Dermis microvascular lymphatic vessel endothelial cell (primary cell): ENCODE data around the gene PRPF40B. TPM values are rescaled to one million over a fixed set of nuclear protein-coding genes. Genes with fewer than 3 reads are reported as not detected.

Experiments used
- DNase-seq, 2 donors: peaks; one replicate each; pipeline versions ENCODE4 v3.0.0 to v3.0.0-alpha.2; 2010; ENCODE audit warnings: low read depth in 2 of 2
- total RNA-seq: library from RNA; depleted of rRNA; stranded (reverse); fragments of >200 nt; gene quantifications from 2 replicates; pipeline ENCODE4 v1.2.1, GENCODE V29; 2014

The PRPF40B gene
- total RNA-seq, 1 donor from 2014 or later: 1.8 TPM

DNA sequence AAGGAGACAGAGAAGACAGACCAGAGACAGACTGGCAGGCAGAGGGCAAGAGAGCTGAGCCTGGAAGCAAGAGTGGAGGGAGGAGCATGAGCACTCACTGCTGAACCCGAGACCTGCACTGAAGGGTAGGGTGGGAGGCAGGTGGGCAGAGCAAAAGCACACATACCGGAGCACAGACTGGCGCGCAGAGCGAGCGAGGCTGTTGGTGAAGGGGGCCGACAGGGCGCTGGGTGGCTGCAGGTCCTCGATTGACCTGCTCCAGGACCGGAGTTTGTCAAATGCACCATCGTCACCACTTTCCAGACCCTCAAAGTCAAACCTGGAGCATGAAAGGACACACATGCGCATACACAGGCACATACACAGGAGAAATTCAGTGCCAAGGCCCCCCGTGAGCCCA is 34.9 kb downstream of the PRPF40B start:
- no peak for DNase-seq

DNA sequence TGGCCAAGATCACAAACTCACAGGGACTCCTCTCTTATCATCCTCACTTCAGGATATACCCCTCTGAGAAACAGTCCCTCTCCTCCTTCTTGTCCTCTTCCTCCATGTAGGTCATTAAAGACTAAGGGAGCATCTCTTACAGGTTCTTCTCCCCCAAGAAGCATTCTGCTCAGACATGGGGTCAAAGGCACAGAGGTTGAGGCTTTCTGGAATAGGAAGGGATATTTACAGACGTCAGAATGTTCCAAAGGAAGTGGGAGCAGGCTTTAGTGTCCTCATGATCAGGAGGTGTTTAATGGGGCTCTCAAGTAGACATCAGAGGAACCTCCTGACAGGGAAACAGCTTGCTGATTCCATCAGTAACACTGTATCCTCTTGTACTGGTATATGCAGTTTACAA is 36.4 kb downstream of the PRPF40B start:
- DNase-seq: no peak

DNA sequence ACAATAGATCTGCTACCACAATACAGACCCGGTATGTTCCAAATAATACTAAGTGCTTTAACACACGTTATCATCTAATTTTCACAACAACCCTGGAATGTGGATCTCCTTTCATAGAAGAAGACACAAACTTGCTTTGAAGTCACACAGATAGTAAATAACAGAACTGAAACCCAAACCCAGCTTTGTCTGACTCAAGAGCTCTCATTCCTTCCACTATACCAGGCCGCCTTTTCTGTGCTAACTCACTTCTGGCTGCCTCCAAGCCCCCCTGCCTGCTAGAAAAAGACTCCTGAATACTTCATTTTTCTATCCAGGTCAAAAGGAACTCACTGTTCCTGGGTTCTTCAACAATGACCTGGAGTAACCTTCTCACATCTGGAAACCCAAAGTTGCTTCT is 37.8 kb downstream of the PRPF40B start:
- no peak for DNase-seq

DNA sequence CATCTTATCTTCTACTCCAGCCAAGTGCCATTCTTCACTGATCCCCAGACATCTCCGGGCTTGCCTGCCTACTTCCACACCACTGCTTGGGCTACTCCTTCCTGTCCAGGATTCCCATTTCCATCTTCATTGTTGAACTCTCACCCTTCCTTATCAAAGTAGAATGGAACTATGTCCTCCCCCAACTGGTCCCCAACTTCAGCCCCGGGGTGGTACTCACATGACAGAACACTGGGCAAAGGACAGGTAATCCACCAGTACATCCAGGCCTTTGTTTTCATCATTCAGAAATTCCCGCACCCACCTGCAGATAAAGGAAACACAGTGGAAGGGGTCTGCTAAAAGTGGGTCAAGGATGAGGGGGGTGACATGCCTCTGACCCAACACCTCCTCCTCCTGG is 38.4 kb downstream of the PRPF40B start:
- no peak for DNase-seq

DNA sequence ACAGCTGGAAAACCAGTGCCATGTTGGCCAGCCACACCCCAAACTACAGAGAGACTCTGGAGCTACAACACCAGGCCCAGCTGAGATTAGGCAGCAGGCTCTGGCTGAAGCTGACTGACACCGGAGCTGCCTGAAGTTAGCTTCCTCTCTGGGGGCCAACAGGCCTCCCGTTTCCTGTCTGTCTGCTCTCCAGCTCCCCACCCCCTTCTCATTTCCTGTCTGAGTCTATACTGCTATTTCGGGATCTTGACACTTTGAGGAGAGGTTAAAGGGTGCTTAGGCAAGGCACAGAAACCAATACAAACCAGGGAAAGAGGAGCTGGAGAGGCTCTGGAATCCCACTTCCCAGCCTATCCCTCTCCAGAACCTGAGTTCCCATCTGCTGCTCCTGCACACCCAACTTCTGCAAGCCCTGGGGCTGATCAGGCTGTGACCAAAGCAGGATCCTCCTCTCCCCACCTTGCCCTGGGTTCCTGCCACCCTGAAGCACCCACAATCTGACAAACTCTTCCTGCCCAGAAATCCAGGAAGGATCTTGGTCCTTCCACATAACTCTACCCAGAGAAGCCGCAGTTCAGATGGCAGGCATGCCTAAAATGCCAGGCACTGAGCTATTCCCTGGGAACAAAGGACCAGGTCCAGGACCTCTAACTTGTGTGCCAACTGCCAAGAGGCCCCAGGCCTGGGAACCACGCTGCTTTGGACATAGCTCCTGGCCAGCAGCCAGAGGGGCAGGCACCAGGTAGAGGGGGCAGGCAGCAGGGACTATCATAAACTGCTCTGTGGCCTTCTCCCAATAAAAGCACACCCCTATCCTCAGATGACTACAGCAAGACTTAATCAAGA is 39.9 kb downstream of the PRPF40B start:
- DNase-seq: peak; percentile 91 to 98

DNA sequence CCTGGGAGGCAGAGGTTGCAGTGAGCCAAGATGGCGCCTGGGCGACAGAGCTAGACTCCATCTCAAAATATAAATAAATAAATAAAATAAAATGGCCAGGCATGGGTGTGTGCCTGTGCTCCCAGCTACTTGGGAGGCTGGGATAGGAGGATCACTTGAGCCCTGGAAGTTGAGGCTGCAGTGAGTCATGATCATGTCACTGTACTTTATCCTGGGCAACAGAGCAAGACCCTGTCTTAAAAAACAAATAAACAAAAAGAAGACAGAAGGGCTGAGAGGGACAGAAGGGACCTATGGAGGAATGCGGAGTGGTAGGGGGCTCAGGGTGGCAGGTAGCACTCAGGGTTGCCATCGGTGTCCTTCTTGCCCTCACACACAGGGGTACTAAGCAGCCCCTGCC is 40.8 kb downstream of the PRPF40B start:
- DNase-seq: no peak

DNA sequence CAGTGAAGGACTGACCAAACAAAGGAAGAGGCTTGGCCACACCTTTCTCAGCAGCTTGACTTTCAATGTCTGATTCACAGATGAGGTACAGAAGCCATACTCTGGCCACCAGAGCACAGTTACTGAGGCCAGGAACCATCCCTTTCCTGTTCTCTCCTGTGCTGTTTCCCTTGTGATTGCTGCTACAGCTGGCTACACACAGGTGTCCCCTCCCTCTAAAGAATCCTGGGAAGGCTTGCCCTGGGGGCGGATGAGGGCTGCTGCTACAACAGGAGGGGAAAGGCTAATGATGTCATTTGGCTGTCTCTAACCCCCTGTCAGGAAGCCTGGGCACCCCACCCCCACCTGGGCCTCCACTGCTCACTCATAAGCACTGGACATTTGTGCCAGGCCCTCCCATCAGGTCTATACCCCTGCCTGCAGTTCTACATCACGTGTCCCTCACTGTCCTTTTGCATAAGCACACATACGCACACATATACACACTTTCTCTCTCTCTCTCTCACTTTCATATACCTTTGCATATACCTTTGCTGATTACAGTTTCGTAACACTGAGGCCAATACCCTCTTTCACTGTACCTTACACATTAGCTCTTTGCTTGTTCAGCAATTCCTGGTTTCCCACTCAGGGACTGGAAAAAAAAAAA is 41.4 kb downstream of the PRPF40B start:
- DNase-seq: peak; percentile 95 to 98

DNA sequence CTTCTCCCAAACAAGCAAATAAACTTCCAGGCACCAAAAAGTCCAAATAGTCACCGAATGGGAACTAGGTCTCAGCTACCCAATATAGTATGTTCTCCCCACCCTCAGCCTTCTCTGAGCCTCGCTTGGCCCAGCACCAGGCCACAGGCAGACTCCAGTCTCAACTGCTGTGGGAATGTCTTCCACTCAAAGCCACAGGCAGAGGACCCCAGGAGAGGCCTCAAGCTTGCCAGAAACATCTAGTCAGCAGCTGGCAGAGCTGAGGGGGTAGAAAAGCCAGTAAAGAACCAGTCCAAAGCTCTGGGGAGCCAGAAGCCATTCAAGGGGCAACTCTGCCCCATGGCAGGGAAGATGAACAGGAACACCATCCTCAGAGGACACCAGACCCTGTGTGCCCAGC is 42.0 kb downstream of the PRPF40B start:
- DNase-seq: no peak

DNA sequence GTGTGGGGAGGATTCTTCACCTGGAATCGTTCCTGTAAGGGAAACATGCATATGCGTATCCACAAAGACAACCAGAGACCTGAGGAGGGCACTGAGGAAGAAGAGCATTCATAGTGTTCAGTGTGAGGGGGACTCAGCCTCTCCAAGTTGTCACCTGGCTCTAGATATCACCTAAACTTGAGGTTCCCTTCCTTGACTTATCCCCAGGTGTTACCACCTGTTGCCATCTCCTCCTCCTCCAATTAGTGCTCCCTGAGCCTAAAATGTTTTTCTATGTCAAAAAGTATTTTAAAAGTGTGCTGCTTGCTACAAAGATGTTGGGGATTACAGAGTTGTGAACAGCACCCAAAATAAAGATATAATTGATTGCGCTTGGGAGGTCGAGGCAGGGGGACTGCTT is 42.8 kb downstream of the PRPF40B start:
- no peak for DNase-seq

DNA sequence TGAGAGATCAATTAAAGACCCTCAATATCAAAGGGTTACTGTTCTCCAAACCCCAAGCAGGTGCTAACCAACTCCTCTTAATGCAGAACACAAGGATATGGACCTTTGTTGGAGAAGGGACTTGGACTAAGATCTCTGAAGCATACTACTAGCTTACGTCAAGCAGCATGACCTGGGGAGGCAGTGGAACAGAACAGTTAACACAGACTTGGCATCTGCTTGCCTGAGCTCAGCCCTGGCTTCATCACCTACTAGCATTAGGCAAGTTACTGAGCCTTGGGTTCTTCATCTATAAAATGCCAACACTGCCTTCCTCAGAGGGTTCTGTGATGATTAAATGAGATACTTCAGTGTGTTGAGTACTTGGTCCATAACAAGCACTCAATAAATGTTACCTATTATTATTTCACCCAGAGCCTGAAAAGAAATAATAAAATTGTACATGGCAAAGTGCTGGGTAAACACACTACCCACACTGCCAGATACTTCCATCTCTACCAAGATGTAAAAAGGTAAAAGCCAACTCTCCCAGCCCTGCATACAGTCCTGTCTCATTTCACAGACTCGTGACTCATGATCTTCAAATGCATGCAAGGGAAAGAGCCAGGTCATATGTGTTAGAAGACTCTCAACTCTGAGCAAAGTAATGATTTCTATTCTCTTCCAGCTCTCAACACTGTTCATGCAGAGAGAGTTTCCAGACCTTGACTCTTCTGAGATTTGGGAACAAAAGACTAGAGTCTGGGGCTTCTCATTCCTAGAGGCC is 44.1 kb downstream of the PRPF40B start:
- no peak for DNase-seq

DNA sequence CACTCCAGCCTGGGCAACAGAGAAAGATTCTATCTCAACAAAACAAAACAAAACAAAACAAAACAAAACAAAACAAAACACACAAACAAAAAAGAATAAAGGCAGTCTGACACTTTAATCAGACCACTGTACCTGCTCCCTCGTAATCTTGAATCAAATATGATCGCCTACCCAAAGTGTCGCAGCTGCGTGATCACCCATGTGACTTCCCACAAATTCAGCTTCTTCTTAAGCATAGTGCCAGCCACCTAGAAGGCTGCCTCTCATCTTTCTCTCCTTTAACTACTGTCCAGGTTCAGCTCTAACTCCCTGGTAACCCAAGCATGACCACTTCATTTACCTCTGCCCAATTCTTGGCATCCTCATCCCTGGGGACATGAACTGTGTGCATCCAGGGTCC is 46.4 kb downstream of the PRPF40B start:
- no peak for DNase-seq

DNA sequence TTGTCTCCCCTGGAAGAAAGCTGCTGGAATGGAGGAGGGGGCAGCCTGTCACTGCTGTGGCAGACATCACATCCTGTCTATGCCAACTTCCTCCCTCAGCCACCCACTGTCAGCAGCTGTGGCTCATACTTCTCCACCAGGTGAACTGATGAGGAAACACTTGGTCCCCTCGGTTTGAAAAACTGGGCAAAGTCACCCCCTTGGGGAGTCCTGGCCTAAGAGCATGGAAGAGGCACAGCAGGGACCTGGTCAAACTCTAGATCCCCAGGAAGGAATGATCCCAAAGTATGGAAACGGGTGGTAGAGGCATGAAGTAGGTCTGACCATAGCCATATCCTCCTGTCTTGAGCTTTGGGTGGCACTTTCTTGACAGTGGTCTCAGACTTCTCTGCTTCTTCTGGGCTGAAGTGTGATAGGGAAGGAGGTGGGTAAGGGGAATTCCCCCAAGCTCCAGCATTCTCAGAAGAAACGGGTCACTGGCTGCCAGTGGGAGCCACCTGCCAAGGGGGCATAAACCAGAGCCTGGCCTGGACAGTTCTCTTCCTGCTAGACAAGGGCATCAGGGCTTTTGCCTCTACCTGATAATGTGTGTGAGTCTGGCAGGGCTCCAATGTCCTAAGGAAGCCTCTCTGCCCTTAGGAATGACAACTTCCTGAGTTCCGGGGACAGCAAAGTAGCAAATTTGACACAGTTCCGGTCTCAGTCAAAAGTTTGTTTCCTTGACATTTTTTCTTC is 47.8 kb downstream of the PRPF40B start:
- DNase-seq: peak in 1 of 2 donors; percentile 45

DNA sequence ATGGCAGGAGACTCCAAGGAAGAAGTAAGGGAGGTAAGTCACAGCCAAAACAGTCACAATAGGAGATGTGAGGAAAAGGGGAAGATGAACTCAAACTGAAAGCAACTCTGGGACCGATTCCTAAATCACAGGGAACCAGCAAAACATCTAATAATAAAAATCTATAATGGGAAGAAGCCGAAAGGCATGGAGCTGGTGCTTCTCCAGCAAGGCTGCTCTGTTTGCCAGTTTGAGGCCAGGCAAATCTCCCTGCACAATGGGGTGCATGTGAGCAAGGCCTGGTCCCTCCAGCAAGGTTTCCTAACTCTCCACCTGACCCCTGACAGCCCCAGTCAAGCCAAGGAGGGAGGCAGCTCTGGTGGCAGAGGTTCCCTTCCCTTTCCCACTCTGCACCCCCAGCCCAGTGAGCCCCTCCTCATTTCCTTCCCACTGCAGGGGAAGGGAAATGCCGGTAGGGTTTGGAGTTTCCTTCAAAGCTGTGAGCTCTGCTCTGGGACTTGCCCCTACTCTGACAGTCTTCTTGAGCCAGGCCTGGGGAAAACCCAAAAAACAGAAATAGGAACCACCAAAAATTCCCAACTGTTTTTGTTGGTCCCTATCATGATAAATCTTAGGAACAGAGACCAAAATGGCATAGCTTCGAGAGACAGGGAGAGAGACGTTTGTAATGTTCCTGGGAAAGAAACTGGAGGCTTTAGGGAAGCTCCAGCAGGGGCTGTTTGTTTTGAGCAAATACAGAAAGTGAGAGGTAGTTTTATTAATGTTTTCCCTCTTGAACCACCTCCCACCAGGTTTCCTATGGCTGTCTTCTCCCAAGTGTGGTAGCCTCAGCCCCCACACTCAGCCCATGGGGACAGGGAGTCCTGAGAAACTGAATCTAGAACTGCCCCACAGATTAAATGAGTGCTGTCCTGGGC is 49.2 kb downstream of the PRPF40B start:
- peak in 1 of 2 donors; percentile 23 for DNase-seq

DNA sequence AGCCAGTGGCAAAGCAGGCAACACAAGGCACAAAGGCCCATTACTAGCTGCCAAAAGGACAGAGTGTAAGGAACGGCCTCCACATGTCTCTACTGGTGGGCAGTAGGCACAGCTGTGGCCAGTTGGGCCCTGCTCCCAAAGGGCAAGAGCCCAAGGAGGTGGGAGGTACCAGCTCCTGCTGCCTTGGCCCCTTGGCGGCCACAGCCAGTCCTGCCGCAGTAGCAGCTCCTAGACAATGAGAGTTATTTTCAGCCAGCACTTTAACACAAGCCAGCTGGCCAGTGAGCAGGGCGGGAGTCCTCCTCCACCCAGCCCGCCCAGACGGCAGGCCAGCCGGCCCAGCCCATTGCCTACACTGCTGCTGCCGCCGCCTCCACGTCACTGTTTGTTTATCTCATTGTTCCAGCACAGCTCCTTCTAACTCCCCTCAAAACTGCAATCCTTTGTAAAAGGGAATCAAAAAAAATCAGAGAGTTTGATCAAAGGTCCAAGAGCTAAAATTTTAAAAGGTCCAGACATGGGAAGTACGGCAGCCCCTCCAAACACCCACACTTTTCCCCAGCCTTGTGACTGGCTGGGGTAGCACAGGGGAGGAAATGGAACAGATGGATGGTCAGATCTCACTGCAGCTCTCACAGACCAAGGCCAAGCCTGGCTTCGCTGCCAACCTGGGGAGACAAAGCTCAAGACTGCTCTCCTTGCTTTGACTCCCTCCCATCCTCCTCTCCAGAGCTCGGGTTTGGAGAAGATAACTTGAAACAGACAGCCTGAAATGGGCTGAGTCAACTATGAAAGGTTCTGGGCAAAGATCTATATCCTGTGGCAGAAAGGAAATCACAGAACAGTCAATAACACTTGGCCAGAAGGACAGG is 50.3 kb downstream of the PRPF40B start:
- DNase-seq: peak; percentile 73 to 97

DNA sequence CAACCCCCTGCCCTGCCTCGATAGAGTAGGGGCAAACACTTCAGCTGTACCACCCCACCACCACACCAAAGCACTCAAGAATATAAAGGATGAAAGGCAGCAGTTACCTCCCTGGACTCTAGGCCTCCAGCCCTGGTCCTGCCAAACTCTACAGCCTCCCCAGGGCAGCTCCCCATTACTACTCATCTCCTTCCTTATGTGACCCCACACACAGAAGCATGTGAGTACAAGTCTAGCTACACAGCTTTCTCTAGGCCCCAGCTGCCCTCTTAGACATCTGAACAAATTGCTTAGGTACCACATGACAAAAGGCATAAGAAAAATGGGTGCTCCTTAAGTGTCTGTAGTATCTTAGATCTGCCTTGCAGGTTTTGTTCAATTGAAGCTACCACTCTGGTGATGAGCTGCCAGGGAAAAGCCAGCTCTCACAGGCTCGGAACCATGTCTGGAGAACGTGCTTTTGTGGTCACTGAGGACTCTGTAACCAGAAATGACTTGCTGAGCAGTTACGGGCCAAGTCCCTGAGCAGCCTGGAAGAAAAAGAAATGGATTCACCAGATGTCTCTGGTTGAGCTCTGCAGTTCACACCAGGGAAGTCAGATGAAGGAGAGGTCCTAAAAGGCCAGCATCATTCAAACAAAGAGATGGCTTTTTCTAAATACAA is 51.1 kb downstream of the PRPF40B start:
- DNase-seq: no peak

DNA sequence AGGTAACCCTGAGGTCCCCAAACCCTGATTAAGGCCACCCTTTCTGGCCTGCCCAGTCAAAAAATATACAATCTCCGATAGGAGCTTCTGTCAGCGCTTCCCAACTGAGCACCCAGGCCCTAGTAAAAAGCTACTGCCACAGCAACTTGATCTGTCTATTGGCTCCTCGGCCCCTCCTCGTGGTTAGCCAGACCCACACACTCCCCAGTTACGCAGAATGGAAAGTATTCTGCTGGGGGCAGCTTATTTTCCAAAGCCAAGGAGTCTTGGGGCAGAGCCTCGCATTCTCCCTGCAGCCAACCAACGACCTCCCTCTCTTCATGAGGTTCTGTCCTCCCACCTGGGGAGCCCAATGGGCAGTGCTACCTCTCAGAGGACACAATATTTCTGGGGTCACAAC is 51.8 kb downstream of the PRPF40B start:
- no peak for DNase-seq

DNA sequence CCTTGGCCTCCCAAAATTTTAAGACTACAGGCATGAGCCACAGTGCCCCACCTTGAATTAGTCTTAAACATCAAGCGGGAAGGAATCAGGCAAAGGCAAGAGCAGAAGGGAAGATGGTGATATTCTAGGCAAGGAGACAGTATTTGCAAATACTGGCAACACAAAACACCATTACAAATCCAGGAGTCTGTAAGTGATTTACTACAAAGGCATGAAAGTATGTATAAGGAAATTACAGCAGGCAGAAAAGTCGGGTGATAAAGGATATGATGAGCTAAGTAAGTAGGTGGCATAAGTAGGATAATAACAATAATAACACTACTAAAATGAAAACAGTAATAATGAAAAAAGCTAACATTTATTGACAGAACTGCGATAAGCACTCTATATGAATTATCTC is 55.4 kb downstream of the PRPF40B start:
- DNase-seq: no peak

DNA sequence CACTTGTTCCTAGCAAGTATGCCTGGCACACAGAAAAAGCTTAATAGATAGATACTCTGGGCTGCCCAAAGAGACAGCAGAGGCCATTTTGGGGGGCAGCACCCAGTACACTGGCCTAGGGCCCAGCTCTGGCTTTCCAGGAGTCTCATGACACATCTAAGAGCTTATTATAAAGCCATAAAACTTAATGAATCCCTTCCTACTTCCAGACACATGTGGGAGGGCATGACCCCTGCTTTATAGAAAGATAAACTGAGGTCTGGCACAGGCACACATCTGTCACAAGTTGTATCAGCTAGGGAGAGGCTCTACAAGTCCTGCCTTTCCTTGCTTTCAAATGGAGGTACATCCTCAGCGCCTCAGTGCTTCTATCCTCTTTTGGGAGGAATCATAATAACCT is 56.7 kb downstream of the PRPF40B start:
- DNase-seq: no peak
